ENCODE results near the gene RABGAP1L. TPM values are rescaled to one million over a fixed set of nuclear protein-coding genes. Genes with fewer than 3 reads are reported as not detected.

Gene RABGAP1L
- total RNA-seq, 1 experiment from 2014 or later, result 31.2 TPM

- in situ Hi-C loops (cut with HindIII; ENCODE audit: low pct_unique_long_range_greater_than_20kb, low sequenced_read_pairs), result no loop called here
- DNase-seq (ENCODE audit: low read depth, low spot score), result no peak
Measured at GRCh38 chr1:174988986-174989385, 829.7 kb downstream of the RABGAP1L start.

GRCh38 chr1:174989536-174990220 is 830.4 kb downstream of the RABGAP1L start:
- in situ Hi-C loops (cut with HindIII; ENCODE audit: low pct_unique_long_range_greater_than_20kb, low sequenced_read_pairs), result no loop called here

DNA sequence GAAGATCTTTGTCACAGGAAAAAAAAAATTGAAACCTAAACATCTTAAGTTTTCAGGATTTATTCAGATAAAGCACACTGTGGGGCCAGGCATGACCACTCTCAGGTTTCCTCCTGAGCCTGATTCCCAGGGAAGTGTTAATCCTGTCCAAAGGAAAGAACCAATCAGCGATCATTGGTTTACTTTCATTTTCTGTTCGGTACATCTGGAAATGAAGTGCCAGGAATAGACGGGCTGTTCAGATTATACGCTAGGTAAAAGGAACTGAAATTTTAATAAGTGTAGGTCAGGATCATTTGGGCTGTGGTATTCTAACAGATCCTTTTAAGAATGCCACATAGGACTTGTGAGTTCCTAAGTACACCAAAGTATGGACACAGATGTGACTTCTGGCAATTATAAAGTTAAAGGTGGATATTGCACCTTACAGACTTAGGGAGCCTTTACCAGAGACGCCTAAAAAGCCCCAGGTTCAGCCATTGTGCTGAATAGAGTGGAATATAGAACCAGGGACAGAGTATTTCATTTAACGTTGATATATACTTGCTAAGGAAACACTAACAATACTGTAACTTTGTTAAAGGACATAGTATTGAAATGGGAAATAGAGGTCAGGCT is 831.2 kb downstream of the RABGAP1L start:
- DNase-seq (ENCODE audit: low read depth, low spot score), result peak; percentile 81
- in situ Hi-C loops (cut with HindIII; ENCODE audit: low pct_unique_long_range_greater_than_20kb, low sequenced_read_pairs), result no loop called here

More at GRCh38 chr1:174989536-174990220, 830.4 kb downstream of the RABGAP1L start:
- DNase-seq (ENCODE audit: low read depth, low spot score), result no peak

DNA sequence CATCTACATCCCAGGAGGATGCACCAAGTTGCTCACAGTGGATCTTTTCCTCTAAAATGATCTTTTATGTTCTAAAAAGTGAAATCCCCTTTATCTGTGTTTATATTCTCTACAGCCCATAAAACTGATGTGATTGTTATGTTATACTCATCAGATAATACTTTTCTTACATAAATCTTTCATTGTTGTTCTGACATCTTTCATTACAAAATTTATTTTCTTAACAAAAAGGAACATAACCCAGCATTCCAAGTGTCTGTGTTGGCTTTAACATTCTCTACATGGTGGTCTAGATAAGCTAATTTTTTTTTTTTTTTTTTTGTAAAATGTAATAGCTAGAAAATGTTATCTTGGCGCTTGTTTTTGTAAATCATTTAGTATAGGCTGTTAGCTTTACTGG is 832.2 kb downstream of the RABGAP1L start:
- in situ Hi-C loops (cut with HindIII; ENCODE audit: low pct_unique_long_range_greater_than_20kb, low sequenced_read_pairs), result no loop called here
- no peak for DNase-seq (ENCODE audit: low read depth, low spot score)

DNA sequence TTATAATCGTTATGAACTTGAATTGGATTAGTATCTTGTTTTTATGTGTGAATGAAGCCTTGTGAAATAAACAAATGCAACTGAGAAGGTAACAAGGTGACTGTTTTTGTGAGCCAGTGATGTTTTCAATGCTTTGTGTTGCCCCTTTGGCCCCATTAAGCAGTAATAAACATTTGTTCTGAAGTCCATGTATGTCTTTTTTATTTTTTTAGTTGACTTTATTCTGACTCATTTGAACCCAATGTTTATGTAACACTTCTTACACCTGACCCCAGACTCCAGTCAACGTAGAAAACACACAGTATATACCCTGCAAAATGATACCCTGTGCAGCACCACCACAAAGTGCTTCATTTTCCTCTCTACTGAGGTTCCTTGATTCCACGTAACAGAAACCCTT is 835.8 kb downstream of the RABGAP1L start:
- no peak for DNase-seq (ENCODE audit: low read depth, low spot score)
- in situ Hi-C loops (cut with HindIII; ENCODE audit: low pct_unique_long_range_greater_than_20kb, low sequenced_read_pairs), result no loop called here

GRCh38 chr1:174995916-174996315 is 836.6 kb downstream of the RABGAP1L start:
- DNase-seq (ENCODE audit: low read depth, low spot score), result no peak

DNA sequence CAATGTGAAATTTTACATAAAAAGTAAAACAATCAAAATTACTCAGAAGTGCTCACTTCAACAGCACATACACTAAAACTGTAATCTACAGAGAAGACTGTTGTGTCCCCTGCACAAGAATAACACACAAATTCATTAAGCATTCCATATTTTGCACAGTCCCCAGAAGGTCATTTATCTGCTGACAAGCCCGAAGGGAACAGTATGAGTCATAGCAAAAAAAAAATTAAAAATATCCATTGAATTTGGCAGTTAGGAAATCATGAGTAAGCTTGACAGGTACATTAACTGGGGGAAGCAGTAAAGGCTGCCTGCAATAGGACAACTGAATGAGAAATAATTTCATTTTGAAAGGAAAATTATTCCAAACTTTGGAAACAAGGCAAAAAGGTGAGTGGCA is 837.2 kb downstream of the RABGAP1L start:
- in situ Hi-C loops (cut with HindIII; ENCODE audit: low pct_unique_long_range_greater_than_20kb, low sequenced_read_pairs), result no loop called here
- peak; percentile 34 for DNase-seq (ENCODE audit: low read depth, low spot score)

More at GRCh38 chr1:174995916-174996315, 836.6 kb downstream of the RABGAP1L start:
- in situ Hi-C loops (cut with HindIII; ENCODE audit: low pct_unique_long_range_greater_than_20kb, low sequenced_read_pairs), result no loop called here

GRCh38 chr1:174997041-174997440 is 837.7 kb downstream of the RABGAP1L start:
- DNase-seq (ENCODE audit: low read depth, low spot score), result no peak
- in situ Hi-C loops (cut with HindIII; ENCODE audit: low pct_unique_long_range_greater_than_20kb, low sequenced_read_pairs), result no loop called here

DNA sequence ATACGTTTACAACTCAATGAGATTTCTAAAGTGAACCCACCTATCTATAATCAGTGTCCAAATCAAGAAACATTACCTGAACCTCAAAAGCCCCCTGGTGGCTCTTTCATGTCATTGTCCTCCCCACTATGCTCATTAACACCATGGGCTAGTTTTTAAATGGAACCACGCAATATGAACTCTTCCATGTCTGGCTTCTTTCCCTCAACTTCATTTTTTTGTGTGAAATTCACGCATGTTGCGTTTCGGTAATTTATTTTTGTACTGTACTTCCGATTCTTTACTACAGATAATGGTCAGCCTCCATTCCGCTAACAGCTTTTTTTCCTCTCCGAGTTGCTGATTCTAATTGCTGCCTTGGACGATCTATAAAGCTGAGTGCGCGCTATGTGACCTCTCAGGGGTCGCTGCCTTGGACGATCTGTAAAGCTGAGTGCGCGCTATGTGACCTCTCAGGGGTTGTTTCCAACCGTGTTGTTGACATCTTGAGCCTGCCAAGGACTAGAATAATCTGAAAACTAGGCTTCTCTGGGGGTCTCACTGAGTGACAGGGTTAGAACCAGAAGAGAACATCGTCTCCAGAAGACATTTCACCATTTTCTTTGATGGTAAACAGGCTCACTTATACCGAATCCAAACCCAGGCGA is 839.4 kb downstream of the RABGAP1L start:
- in situ Hi-C loops (cut with HindIII; ENCODE audit: low pct_unique_long_range_greater_than_20kb, low sequenced_read_pairs), result no loop called here

DNA sequence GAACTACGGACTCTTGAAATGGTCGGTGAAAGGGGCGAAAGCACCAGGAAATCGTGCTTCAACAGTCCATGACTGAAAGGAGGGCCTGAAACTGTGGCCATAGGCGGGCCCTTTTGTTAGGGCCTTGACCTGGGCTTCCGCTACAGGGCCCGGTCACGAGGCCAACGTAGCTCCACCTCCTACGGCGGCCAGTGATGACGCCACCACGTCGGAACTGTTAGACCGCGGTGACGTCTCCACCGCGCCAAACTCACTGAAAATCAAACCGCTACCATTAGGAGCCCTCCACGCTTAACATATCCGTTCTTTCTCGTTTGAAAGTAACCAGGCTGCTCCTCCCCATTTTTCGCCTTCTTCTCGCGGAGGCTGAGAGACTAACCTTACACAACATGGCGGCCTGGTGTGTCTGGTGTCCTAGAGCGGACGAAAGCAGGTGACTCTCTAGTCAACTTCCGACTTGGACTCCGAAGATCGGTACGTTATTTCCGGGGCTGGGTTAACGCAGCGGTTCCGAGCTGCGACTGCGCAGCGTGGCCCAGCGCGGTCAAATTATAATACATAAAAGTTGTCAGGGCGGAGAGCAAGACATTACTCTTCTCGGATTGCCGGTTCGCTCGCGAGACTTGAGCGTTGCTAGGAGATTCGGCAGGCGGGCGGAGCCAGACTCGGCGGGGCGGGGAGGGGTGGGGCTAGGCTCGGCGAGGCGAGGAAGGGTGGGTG is 840.1 kb downstream of the RABGAP1L start:
- DNase-seq (ENCODE audit: low read depth, low spot score), result peak; percentile 99
- in situ Hi-C loops (cut with HindIII; ENCODE audit: low pct_unique_long_range_greater_than_20kb, low sequenced_read_pairs), result no loop called here

More for the DNA sequence above, 839.4 kb downstream of the RABGAP1L start:
- peak; percentile 72 for DNase-seq (ENCODE audit: low read depth, low spot score)

DNA sequence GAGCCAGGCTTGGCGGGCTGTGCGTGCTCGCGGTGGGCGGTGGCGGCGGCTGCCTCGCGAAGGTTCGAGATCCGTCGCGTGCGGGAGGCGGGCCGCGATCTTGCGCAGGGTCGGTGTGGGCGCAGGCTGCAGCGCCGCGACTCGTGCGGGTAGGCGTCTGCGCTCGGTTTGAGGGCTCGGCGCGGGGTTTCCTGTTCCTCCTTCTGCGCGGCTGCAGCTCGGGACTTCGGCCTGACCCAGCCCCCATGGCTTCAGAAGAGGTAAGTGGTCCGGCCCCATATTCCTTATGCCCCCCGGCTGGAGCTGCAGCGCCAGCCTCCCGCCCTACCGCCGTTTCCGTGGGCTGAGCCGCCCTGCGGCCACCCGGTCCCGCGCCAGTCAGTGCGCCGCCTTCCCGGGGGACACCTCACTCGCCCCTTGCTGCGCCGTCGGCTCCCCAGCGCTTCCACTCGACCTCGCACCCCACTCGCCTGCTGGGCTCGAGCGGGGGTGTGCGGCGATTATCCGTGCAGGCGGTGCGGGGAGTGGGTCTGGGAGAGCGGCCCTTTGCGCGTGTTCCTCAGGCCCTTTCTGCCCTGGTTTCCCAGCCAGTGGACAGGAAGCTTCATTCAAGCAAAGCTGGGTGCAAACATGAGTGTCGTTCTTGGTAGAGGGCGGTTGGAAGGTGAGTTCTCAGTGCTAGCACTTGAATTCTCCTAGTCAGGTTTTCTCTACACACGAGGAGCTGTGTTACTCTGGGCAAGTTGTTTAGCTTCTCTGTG is 840.8 kb downstream of the RABGAP1L start, which contains the start of gene CACYBP:
TSS of gene CACYBP (plus strand) at position 12 of the 761 bp plus-strand sequence. CDS start at position 246, 234 bp downstream.
- peak; percentile 36 for DNase-seq (ENCODE audit: low read depth, low spot score)
- in situ Hi-C loops (cut with HindIII; ENCODE audit: low pct_unique_long_range_greater_than_20kb, low sequenced_read_pairs), result no loop called here

DNA sequence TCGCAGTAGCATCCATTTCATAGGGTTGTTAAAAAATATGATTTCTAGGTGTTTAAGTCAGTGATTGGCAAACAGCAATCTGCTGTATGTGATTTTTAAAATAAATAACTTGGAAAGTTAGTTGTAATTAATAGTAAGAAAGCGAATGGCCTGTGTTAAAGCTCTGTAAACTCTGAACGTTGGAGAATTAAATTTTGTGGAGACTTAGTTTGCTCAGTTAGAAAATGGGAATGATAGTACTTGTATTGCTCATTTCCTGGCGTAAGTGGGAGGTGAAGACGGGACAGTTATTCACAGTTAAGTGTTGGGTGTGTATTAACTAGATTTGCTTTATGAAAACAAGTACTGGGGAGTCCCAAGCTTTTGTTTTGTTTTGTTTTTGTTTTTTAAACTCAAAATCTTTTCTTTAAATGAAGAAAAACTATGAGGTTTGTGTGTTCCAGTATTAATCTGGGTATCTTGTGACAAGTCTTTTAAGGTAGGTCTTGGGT is 841.4 kb downstream of the RABGAP1L start:
- DNase-seq (ENCODE audit: low read depth, low spot score), result no peak
- in situ Hi-C loops (cut with HindIII; ENCODE audit: low pct_unique_long_range_greater_than_20kb, low sequenced_read_pairs), result no loop called here

DNA sequence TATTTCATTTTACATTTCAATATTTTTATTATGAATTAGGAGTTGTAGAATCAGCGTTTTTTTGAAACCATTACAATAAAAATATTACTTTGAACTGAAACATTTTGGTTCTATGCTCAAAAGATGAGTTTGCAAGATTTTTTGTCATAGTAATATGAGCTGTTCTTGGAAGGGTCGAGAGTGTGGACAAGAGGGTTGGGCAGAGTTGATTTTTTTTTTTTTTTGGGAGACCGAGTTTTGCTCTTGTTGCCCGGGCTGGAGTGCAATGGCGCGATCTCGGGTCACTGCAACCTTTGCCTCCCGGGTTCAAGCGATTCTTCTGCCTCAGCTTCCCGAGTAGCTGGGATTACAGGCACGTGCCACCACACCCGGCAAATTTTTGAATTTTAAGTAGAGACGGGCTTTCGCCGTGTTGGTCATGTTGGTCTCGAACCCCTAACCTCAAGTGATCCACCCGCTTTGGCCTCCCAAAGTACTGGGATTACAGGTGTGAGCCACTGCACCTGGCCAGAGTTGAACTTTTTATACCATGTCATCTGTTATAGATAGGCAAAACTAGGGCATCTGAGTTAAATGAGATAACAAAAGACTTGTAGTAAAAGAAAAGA is 843.7 kb downstream of the RABGAP1L start:
- DNase-seq (ENCODE audit: low read depth, low spot score), result no peak
- in situ Hi-C loops (cut with HindIII; ENCODE audit: low pct_unique_long_range_greater_than_20kb, low sequenced_read_pairs), result no loop called here

DNA sequence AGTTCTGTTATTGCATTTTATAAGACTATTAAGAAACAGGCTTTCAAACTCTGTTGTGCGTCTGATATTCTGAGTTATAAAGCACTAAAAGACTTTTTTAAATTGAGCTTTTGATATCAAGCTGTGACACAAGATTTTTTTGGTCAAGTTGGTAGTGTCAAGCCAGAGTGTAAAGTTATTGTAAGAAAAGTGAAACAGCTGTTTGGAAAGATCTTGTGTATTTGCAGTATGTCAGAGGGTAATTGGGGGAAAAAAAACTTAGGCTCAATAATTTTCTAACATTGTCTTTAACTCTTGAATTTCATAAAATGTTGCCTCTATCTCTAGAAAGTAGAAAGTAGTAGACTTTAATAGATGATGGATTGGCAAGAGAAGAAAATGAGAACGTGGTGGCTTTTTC is 844.2 kb downstream of the RABGAP1L start:
- in situ Hi-C loops (cut with HindIII; ENCODE audit: low pct_unique_long_range_greater_than_20kb, low sequenced_read_pairs), result no loop called here
- no peak for DNase-seq (ENCODE audit: low read depth, low spot score)

GRCh38 chr1:175005085-175005783 is 845.9 kb downstream of the RABGAP1L start:
- in situ Hi-C loops (cut with HindIII; ENCODE audit: low pct_unique_long_range_greater_than_20kb, low sequenced_read_pairs), result no loop called here
- peak; percentile 88 for DNase-seq (ENCODE audit: low read depth, low spot score)

DNA sequence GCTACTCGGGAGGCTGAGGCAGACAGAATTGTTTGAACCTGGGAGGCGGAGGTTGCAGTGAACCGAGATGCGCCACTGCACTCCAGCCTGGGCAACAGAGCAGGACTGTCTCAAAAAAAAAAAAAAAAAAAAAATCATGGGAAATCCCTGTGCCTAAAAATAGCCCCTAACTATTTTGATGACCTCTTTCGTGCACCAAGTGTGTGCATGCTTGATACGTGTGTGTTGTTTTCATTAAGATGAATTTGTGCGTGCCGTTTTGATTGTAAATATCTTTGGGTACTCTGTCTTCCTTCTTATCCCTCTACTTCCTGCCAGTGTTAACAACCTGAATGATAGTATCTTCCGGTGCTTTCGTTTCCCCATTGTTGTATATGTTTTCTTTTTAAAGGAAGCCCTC is 850.2 kb downstream of the RABGAP1L start:
- in situ Hi-C loops (cut with HindIII; ENCODE audit: low pct_unique_long_range_greater_than_20kb, low sequenced_read_pairs), result no loop called here
- DNase-seq (ENCODE audit: low read depth, low spot score), result no peak
